Lower lobe of right lung (tissue), 2 donors: ENCODE data around the gene INTS6. TPM values are rescaled to one million over a fixed set of nuclear protein-coding genes. Genes with fewer than 3 reads are reported as not detected.

ENCODE experiments used
- ATAC-seq, 2 donors: fragments of 200-7000 bp; cut with Tn5 transposase; one replicate each; pipeline ENCODE4 v1.9.1; 2020 to 2022; ENCODE audit warnings: mild to moderate bottlenecking in 2 of 2, moderate library complexity in 2 of 2
- DNase-seq: peaks from one replicate; pipeline ENCODE4 v3.0.0-alpha.2; 2020
- H3K27ac ChIP-seq: fragments of 200-600 bp; one replicate; pipeline ENCODE4 v1.8.0; 2022
- H3K27me3 ChIP-seq: fragments of 200-600 bp; one replicate; pipeline ENCODE4 v1.8.0; 2022; ENCODE audit warnings: low read depth
- H3K36me3 ChIP-seq: fragments of 200-600 bp; one replicate; pipeline ENCODE4 v1.8.0; 2022; ENCODE audit warnings: mild to moderate bottlenecking
- H3K4me1 ChIP-seq: fragments of 200-600 bp; one replicate; pipeline ENCODE4 v1.8.0; 2022
- H3K4me3 ChIP-seq: fragments of 200-600 bp; one replicate; pipeline ENCODE4 v1.8.0; 2022; ENCODE audit warnings: mild to moderate bottlenecking
- H3K9me3 ChIP-seq: fragments of 200-600 bp; one replicate; pipeline ENCODE4 v1.8.0; 2022
- CTCF ChIP-seq: fragments of 200-600 bp; IDR thresholded peaks from one replicate; pipeline ENCODE4 v1.8.0; 2022; ENCODE audit warnings: antibody characterized with exemption, mild to moderate bottlenecking
- intact Hi-C: fragments of 100-400 bp; cut with DNase I; formaldehyde crosslinking; loops from one replicate; pipeline ENCODE4 v1.11.0; 2022
- total RNA-seq: library from RNA; stranded (reverse); fragmentation: NEBNext Ultra II Directional; extraction: Animal tissue kit (Norgen Biotek cat#: 25700); gene quantifications from one replicate; pipeline ENCODE4 v1.2.1, GENCODE V29; 2021
- donor health status: DM: no; HTN: yes; CAD: no; lungs with severe emphysema.

The INTS6 gene
- total RNA-seq, 1 donor from 2014 or later: 29.5 TPM

DNA sequence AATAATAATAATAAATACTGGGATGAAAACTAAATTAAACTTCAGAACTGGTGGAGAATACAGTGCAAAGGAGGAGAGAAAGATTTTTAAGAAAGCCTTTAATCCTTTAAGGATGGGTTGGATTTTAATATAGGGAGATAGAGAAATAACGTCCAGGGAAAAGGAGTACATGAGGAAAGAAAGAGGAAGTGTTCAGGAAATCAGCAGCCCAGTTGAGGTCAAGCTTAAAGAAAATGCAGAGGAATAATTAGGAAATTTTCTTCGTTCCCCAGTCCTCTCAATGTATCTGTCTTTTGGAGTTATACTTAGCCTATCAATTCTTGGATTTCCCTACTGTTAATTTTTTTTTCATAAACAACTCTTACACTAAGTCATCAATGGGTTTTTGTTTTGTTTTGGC, 47.7 kb downstream of the INTS6 start:
- Histone ChIP-seq H3K9me3 (no peaks in the 10 kb centered on the region), H3K4me1 (no peaks in the 10 kb centered on the region), H3K27ac (no peak overlapping the region), H3K4me3 (no peak overlapping the region), H3K27me3 (no peaks in the 10 kb centered on the region), H3K36me3 (no peaks in the 10 kb centered on the region)
- intact Hi-C loops: no loop called here
- ATAC-seq: no peak
- no peak for DNase-seq
- no peak for TF ChIP-seq CTCF

- peak; percentile 55 to 68 for ATAC-seq
- no peak for TF ChIP-seq CTCF
These were observed 55.4 kb downstream of the INTS6 start for GRCh38 chr13:51397262-51397941.

DNA sequence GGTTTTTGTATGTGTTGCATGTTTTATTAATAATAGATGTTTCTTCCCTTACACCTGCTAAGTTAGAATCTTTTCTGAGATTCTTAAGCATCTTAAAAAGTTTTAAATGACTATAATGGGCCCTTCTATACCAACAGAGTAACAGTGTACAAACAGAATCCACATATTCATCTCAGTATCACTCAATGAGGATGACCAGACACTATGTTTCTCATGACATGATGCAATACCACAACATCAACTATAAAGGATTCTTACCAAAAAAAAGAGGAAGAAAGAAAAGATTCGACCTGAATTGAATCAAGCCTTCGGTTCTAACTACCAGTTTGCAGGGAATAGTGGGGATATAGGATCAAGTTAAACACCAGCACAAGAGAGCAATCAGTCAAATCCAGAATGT, 56.5 kb downstream of the INTS6 start:
- intact Hi-C loops: no loop called here
- Histone ChIP-seq H3K36me3 (no peaks in the 10 kb centered on the region), H3K27ac (no peak overlapping the region), H3K9me3 (no peaks in the 10 kb centered on the region), H3K4me3 (no peak overlapping the region), H3K27me3 (no peaks in the 10 kb centered on the region), H3K4me1 (peaks cover 15% of the 10 kb centered on the region)
- DNase-seq (no peak), ATAC-seq (peak in 1 of 2 donors; percentile 58)
- no peak for TF ChIP-seq CTCF

More at GRCh38 chr13:51397262-51397941, 55.4 kb downstream of the INTS6 start:
- intact Hi-C loops: no loop called here
- no peaks in the 10 kb centered on the region for H3K27me3 ChIP-seq
- no peaks in the 10 kb centered on the region for H3K36me3 ChIP-seq
- peaks cover 15% of the 10 kb centered on the region for H3K4me1 ChIP-seq
- no peak for DNase-seq
- no peaks in the 10 kb centered on the region for H3K9me3 ChIP-seq
- H3K4me3 ChIP-seq: no peak overlapping the region
- H3K27ac ChIP-seq: peak overlapping the region; percentile 12

DNA sequence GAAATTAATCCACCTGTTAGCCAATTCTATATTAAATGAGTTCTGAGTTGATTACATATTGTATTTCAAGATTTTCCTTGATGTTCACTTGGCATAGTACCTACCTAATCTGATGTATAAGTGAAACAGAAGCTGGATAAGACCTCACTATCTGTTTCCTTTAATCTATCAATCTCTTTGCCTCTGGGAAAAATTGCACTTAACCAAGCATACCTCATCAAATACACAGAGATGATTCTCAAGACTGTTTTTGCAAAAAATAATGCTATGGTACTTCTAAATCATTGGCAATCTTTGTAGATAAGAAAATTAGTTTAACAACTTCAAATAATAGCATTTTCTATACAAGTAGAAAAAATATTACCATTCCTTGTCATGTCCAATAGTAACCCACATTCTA, 58.1 kb downstream of the INTS6 start:
- ATAC-seq: no peak
- intact Hi-C loops: no loop called here
- Histone ChIP-seq H3K4me1 (peaks cover 15% of the 10 kb centered on the region), H3K27ac (no peak overlapping the region), H3K36me3 (no peaks in the 10 kb centered on the region), H3K4me3 (no peak overlapping the region), H3K9me3 (no peaks in the 10 kb centered on the region), H3K27me3 (no peaks in the 10 kb centered on the region)
- no peak for TF ChIP-seq CTCF
- DNase-seq: no peak

GRCh38 chr13:51385114-51385513, 67.7 kb downstream of the INTS6 start:
- peak in 1 of 2 donors; percentile 34 for ATAC-seq

More at GRCh38 chr13:51385114-51385513, 67.7 kb downstream of the INTS6 start:
- no peak overlapping the region for H3K4me3 ChIP-seq
- intact Hi-C loops: no loop called here
- H3K36me3 ChIP-seq: peaks cover 22% of the 10 kb centered on the region
- no peaks in the 10 kb centered on the region for H3K9me3 ChIP-seq
- H3K27ac ChIP-seq: no peak overlapping the region
- TF ChIP-seq CTCF: no peak
- no peak for DNase-seq
- no peaks in the 10 kb centered on the region for H3K4me1 ChIP-seq
- no peaks in the 10 kb centered on the region for H3K27me3 ChIP-seq
